GM18907 (cell line): ENCODE results near the gene UBE4B.
"Not testable (repeated sequence)": the region's sequence is repeated elsewhere in the genome, so short reads cannot be mapped to it uniquely, and the experiment has no call there.

Experiments used
- ATAC-seq: cut with Tn5 transposase; IDR thresholded peaks from one replicate; pipeline ENCODE4 v1.9.1; 2021; ENCODE audit warnings: mild to moderate bottlenecking, moderate library complexity; ENCODE audit not compliant: unreplicated experiment

UBE4B gene

DNA sequence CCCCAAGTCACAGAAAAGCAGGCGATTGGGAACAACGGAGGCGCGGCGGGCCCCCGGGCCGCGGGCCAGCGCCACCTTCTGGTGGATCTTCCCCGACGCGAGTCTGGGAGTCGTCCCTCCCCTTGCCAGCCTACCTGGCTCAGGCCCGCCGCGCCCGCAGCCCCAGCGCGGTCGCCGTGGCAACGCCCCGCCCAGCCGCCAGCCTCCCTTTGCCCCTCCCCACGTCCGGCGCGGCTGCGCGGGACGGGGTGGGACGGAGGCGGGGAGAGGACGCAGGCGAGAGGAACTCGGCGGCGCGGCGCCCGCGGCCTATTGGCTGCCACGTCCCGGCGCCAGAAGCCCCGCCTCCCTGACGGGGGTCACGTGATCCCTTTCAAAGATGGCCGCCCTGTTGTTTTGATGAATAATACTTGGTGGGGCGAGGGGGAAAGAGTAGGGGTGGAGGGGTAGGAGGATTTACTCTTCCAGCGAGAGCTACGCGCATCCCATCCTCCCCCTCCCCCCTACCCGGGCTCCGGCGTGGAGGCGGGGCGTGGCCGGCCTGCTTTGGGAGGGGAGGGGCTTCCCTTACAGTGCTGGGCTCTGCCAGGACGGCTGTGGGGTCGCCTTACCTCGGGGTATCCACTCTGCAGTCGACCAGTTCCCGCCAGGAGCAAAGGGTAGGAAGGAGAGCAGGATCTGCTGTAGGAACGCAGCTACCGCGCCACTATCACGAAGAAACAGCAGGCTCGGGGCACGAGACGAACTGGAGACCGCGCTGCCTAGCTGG is at the start of gene UBE4B:
UBE4B (plus strand) TSS at position 369 of the 769 bp plus-strand sequence. CDS start 713 bp downstream, outside the sequence.
- peak; percentile 94 for ATAC-seq

DNA sequence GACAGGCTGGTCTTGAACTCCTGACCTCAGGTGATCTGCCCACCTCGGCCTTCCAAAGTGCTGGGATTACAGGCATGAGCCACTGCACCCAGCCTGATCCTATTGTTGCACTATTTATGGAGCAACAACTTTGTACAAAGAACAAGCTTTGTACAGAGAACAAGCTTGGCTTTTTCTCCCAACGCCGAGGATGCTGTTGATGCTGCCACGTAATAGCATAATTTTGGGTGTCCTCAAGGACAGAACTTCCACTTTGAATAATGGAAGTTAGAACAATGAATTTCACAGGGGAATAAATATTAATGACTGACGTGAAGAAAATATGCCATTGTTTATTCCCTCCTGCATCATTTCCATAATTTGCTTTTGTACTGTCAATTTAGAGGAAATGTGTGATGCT is 48.5 kb upstream of the UBE4B start:
- ATAC-seq = no peak

DNA sequence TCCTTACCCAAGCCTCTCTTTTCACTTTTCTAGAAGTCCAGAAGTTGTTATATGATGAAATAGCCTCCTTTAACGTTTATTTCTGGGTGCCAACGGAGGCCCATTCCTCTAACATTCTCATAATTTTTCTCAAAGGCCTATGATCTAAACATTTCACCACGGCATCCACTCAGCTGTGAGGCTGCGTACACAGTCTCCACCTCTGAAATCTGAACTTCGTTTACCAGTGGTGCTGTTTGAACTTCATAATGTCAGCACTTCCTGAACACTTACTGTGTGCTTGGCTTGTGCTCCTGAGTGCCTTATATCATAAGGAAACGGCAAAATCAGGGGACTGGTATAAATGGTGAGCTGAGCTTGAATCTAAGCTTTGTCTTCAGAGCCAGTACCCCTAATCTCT is 47.8 kb upstream of the UBE4B start:
- no peak for ATAC-seq

DNA sequence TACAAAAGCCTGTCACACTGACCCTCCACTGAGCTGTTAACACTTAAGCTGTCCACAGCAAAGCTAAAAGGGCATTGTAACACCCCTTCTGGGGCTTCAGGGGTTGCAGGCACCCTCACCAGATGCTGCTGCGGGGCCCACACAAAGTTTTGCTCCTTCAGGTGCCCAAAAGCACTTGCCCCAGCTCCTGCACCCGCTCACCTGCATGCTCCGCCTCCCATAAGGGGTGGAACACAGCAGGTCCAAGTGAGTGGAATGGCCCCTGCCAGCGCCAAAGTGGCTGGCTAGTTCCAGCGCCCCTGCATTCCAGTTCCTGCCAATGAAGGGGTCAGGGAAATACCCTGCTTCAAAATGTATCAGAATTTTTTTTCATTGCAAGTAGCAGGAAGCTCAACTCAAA is 43.0 kb upstream of the UBE4B start:
- no peak for ATAC-seq

DNA sequence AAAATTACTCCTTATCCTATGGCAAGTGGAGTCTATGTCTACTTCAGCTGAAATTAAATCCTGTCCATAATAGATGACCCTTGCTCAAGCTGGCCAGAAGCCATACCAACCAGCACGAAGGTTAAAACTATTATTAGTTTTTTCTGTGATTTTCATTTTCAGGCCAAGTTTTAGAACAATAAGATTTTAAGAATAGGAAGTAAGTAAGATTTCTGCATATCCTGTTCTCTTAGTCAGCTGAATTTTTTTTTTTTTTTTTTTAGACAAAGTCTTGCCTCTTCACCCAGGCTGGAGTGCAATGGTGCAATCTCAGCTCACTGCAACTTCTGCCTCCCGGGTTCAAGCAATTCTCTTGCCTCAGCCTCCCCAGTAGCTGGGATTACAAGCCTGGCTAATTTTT is 41.8 kb upstream of the UBE4B start:
- no peak for ATAC-seq

DNA sequence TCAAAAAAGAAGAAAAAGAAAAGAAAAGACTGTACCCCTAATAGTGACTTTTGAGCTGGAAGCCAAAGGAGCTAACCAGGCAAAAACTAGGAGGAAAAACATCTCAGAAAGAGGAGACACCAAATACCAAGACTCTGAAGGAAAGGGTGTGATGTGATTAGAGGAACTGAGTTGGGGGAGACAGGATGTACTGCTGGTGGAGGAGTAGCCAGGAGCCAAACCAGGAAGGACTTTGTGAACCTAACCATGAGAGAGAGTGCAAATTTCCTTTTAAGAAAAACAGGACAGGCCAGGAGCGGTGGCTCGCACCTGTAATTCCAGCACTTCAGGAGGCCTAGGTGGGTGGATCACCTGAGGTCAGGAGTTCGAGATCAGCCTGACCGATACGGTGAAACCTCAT is 39.8 kb upstream of the UBE4B start:
- ATAC-seq = no peak

DNA sequence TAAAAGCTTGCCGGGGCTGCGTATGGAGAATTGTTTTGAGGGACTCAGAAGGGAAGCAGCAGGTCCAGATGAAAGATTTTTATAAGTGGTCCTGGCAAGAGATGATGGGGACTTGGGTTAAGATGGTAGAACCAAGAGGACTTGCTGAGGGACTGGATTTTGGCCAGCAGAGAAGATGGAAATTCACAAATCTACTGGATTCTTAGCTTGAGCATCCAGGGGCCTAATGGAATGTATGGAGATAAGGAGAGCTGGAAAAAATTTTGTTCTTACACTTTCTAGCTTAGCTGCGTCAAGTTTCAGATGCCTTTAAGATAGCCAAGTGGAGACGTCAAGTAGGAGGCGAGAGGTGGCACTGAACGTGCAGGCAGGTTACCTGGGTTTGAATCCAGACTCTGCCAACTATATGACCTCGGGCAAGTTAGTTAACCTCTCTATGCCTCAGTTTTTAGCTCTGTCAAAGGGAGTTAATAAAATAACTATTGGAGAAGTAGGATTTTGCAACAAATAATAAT is 39.1 kb upstream of the UBE4B start:
- ATAC-seq = no peak

DNA sequence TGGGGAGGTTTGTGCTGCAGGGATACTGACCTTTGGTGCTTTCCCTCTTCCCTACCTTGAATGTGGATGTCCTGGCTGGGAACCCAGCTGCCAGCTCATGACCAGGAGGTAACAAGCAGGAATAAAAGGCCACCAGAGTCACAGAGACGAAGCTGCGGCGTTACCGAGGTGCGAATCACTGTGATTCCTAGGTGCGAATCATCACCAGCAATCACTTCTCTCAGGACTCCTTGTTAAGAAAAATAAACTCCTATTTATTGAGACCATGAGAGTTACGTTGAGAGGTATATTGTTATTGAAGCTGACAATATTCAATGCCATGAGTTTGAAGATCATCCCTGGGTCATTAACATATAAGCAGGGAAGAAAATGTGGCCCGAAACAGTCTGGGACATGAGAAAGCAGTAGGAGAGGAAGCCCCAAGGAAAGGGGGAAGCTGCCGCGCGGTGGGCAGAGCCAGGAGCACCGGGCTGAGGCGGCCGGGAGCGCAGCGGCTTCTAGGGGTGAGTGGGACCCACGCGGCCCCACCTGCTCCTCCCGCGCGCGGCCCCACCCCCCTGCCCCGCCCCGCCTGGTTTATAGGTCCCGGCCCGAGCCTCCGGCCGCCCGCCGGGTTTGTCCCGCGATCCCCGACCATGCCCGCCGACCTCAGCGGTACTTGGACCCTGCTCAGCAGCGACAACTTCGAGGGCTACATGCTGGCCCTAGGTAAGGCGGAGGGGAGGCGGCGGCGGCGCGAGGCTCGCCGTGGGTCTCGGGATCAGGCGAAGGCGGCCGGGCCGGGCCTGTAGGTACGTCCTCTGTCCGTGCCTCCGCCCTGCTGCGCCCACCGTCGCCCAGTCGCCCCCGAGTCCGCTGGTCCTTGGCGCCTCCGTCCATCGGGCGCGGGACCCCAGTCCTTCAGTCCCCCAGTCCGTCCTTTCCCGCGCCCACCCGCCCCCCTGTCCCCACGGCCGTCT is 35.9 kb upstream of the UBE4B start, which contains the start of gene RBP7:
RBP7 (plus strand) TSS at position 605 of the 959 bp plus-strand sequence; CDS start at position 636, 31 bp downstream.
- ATAC-seq = no peak

DNA sequence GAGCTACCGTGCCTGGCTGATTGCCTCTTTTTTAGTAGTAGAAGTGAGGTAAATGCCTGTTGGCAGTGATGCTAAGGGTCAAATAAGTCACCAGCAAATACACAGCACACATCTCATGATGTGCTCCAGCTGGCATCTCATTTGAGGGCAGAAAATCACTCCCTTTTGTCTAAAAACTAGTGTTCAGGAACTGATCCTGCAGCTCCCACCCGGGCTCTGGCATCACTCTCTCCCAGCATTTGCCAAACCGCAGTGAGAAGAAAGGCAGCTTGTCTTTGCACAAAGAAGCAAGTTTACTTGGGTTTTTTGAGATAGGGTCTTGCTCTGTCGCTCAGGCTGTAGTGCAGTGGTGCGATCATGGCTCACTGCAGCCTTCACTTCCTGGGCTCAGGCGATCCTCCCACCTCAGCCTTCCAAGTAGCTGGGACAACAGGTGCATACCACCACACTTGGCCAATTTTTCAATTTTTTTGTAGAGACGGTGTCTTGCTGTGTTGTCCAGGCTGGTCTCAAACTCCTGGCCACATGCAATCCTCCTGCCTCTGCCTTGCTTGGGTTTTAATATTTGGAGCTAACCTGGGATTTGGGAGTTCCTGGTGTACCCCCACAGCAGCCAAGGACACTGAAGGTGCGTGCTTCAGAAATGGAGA is 31.6 kb upstream of the UBE4B start:
- no peak for ATAC-seq

DNA sequence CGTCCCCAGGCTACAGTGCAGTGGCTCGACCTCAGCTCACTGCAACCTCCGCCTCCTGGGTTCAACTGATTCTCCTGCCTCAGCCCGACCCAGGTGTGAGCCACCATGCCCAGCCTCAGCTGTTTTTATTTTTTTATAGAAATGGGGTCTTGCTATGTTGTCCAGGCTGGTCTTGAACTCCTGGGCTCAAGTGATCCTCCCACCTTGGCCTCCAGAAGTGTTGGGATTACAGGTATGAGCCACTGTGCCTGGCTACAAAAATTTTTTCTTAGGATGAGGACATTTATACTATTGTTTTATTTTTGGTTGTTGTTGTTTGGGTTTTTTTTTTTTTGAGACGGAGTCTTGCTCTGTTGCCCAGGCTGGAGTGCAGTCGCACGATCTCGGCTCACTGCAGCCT is 27.5 kb upstream of the UBE4B start:
- not testable (repeated sequence) for ATAC-seq

DNA sequence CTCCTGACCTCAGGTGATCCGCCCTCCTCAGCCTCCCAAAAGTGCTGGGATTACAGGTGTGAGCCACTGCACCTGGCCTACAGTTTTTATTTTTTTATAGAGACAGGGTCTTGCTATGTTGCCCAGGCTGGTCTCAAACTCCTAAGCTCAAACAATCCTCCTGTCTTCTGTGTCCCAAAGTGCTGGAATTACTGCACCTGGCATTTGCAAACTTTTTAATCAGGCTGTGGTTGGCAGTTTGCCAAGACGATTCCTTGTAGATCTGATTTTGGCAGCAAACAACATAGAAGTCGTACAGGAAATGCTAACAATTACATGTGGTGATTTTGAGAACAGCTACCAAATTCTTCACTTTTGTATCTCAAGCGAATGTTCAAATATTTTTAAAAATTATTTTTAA is 25.6 kb upstream of the UBE4B start:
- ATAC-seq = no peak

DNA sequence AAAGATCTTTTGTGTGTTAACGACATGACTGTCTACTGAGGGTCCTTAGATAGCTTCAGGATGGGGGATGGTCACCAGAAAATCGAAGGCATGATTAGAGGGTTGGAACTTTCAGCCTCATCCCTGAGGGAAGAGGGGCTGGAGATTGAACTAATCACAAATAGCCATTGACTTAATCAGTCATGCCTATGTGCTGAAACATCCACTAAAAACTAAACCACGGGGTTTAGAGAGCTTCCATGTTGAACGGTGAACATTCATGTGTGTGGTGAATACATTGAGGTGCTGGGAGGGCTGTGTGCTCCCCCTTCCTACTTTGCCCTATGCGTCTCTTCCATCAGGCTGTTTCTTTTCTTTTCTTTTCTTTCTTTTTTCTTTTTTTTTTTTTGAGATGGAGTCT is 18.7 kb upstream of the UBE4B start:
- no peak for ATAC-seq

DNA sequence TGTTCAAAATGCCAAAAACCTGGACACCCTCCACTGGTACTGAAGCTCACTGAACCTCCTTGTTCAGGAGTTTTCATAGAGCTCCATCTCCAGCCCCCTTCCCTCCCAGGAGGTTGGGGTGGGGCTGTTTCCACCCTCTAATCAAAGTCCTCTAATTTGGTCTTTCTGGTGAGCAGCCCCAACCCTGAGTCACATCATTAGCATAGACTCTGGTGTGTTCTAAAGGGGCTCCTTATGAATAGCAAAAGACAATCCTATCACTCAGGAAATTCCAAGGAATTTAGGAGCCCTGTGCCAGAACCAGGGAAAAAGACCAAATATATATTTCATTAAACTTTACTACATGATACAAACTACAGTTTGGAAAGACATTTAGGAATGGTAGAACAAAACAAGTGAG is 13.2 kb upstream of the UBE4B start:
- ATAC-seq = no peak

DNA sequence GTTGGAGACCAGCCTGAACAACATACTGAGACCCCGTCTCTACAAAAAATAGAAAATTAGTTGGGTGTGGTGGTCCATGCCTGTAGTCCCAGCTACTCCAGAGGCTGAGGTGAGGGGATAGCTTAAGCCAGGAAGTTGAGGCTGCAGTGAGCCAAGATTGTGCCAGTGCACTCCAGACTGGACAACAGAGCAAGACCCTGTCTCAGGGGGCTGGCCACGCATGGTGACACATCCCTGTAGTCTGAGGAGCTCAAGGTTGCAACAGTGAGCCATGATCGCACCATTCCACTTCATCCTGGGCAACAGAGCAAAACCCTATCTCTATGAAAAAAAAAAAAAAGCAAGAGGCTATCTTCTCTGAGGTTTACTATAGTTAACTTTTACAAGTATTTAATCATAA is 12.7 kb upstream of the UBE4B start:
- no peak for ATAC-seq

DNA sequence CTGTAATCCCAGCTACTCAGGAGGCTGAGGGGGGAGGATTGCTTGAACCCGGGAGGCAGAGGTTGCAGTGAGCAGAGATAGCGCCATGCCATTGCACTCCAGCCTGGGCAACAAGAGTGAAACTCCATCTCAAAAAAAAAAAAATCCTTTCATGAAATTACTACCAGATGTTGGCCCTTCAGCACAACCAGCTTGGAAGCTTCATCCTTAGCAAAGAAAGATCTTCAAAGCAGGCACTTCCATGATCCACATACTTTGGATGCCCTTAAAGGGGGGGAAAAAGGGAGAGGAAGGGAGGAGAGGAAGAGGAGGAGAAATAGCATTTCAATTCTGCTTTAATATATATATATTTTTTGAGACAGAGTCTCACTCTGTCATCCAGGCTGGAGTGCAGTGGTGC is 12.1 kb upstream of the UBE4B start:
- not testable (repeated sequence) for ATAC-seq

DNA sequence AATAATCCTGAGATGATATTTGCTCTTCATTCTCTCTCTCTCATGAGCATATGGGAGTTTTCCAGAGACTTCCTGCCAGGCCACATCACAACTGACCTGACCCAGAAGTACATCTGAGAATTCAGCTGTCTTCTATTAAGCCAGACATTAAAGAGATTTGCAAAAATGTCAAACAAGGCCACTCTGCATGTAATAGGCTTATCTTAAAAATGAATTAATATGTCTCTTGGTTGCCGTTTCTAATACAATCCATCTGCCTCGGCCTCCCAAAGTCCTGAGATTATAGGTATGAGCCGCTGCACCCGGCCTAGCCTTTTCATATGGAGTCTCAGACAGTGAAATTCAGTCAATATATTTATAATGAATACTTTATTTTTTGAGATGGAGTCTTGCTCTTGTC is 10.8 kb upstream of the UBE4B start:
- not testable (repeated sequence) for ATAC-seq

DNA sequence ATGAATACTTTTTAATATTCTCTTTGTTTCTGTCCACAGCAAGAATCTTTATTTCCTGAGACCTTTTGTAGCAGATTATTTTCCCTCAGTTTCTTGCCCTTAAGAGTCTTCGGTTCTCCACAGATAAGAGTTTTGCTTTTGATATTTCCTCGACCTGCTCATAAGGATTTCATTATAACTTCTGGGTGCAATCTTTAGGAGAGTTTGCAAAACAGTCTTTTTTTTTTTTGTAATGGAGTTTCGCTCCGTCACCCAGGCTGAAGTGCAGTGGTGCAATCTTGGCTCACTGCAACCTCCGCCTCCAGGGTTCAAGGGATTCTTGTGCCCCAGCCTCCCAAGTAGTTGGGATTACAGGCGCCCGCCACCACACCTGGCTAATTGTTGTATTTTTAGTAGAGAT is 10.1 kb upstream of the UBE4B start:
- ATAC-seq = no peak

DNA sequence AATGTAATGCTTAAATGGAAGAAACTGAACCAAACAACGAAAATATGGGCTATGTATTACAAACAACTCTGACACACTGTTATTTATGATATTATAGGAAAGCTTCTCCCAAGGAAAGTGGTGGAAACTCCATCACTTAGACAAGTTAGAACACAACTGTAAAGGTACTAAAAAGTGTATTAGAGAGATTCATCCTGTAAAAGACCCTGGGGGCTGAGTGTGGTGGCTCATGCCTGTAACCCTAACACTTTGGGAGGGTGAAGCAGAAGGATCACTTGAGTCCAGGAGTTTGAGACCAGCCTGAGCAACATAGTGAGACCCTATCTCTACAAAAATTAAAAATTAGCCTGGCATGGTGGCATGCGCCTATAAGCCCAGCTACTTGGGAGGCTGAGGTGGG is 7.4 kb upstream of the UBE4B start:
- ATAC-seq = no peak

DNA sequence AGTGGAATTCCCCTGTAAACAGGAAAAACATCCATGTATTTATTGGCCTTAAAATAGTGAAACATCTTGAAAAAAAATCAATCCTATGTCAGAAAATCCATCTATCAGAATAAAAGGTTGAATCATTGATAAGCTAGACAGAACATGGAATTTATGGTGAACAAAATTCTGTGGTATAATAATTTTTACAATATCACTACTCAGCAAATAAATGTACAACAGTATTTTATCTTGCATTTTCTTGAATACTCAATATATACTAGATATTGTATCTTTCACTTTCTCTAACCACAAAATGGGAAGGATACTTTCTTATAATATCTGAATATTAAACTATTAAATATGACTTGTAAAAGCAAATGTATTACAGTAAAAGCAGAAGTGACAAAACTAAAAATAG is 5.7 kb upstream of the UBE4B start:
- ATAC-seq = no peak

DNA sequence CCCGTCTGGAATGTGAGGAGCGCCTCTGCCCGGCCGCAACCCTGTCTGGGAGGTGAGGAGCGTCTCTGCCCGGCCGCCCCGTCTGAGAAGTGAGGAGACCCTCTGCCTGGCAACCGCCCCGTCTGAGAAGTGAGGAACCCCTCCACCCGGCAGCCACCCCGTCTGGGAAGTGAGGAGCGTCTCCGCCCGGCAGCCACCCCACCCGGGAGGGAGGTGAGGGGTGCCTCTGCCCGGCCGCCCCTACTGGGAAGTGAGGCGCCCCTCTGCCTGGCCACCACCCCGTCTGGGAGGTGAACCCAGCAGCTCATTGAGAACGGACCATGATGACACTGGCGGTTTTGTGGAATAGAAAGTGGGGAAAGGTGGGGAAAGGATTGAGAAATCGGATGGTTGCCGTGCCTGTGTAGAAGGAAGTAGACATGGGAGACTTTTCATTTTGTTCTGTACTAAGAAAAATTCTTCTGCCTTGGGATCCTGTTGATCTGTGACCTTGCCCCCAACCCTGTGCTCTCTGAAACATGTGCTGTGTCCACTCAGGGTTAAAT is 3.7 kb upstream of the UBE4B start:
- ATAC-seq = not testable (repeated sequence)

DNA sequence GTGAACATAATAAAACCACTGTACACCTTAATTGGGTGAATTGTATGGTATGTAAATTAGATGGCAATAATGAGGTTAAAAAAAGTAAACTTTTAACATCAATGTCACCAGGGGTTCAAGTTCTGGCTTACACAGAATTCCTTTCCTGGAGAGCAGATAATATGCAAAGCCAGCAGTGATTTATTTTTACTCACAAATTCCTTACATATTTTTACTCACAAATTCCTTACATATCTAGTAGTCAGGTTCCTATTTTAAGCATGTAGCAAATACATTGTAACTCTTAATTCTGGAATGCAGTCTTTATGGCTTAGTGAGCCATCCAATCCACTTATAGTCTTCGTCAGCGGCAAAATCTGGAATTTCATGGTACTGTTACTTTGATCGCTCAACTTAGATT is 1.3 kb upstream of the UBE4B start:
- no peak for ATAC-seq
